Hepatocyte (in vitro differentiated cells): ENCODE data around the gene SCAI. TPM values are rescaled to one million over a fixed set of nuclear protein-coding genes. Genes with fewer than 3 reads are reported as not detected.

Source experiments
- DNase-seq: peaks from one replicate; pipeline ENCODE4 v3.0.0-alpha.2; 2016; ENCODE audit warnings: low spot score
- H2AFZ ChIP-seq: fragments of 200-600 bp; sonication (generic); 2 replicates; pipeline ENCODE4 v1.6.0; 2016; ENCODE audit warnings: antibody characterized with exemption, mild to moderate bottlenecking
- H3K27ac ChIP-seq: fragments of 200-600 bp; sonication (generic); 2 replicates; pipeline ENCODE4 v1.5.1; 2016; ENCODE audit warnings: mild to moderate bottlenecking
- H3K27me3 ChIP-seq: fragments of 200-600 bp; sonication (generic); 2 replicates; pipeline ENCODE4 v1.6.1; 2016
- H3K36me3 ChIP-seq: fragments of 200-600 bp; sonication (generic); replicated peaks from 2 replicates; pipeline ENCODE4 v1.5.1; 2016; ENCODE audit warnings: low read depth; ENCODE audit not compliant: insufficient read depth
- H3K4me1 ChIP-seq: fragments of 200-600 bp; sonication (generic); 2 replicates; pipeline ENCODE4 v1.5.1; 2016; ENCODE audit warnings: mild to moderate bottlenecking, moderate library complexity; ENCODE audit not compliant: insufficient read depth
- H3K4me2 ChIP-seq: fragments of 200-600 bp; sonication (generic); 2 replicates; pipeline ENCODE4 v1.6.0; 2016
- H3K4me3 ChIP-seq: fragments of 200-600 bp; sonication (generic); 2 replicates; pipeline ENCODE4 v1.5.1; 2016; ENCODE audit warnings: mild to moderate bottlenecking
- H3K79me2 ChIP-seq: fragments of 200-600 bp; sonication (generic); 2 replicates; pipeline ENCODE4 v1.6.0; 2017; ENCODE audit warnings: mild to moderate bottlenecking
- H3K9me2 ChIP-seq: fragments of 200-600 bp; sonication (generic); replicated peaks from 2 replicates; pipeline ENCODE4 v1.6.0; 2017; ENCODE audit warnings: mild to moderate bottlenecking; ENCODE audit not compliant: insufficient read depth
- H3K9me3 ChIP-seq: fragments of 200-600 bp; sonication (generic); 2 replicates; pipeline ENCODE4 v1.5.1; 2016; ENCODE audit warnings: low read depth, mild to moderate bottlenecking
- H4K20me1 ChIP-seq: fragments of 200-600 bp; sonication (generic); 2 replicates; pipeline ENCODE4 v1.6.0; 2016; ENCODE audit warnings: mild to moderate bottlenecking; ENCODE audit not compliant: insufficient read depth, poor library complexity, severe bottlenecking
- CTCF ChIP-seq: fragments of 200-600 bp; sonication (generic); IDR thresholded peaks from 2 replicates; pipeline ENCODE4 v1.5.1; 2016; ENCODE audit warnings: antibody characterized with exemption, mild to moderate bottlenecking; ENCODE audit not compliant: poor library complexity
- EZH2 ChIP-seq: fragments of 200-600 bp; sonication (generic); IDR thresholded peaks from 2 replicates; pipeline ENCODE4 v1.6.1; 2016; ENCODE audit warnings: antibody characterized with exemption, mild to moderate bottlenecking, borderline replicate concordance
- EZH2phosphoT487 ChIP-seq: fragments of 200-600 bp; sonication (generic); IDR thresholded peaks from one replicate; pipeline ENCODE4 v1.6.1; 2018; ENCODE audit warnings: antibody characterized with exemption, mild to moderate bottlenecking, low read depth, moderate library complexity; ENCODE audit not compliant: unreplicated experiment, severe bottlenecking
- WGBS: methylation state at CpG from one replicate; pipeline ENCODE4 v1.1.6; 2016; ENCODE audit warnings: low lambda C conversion rate; ENCODE audit errors: missing lambda C conversion rate; 5-methylcytosine and 5-hydroxymethylcytosine counted together
- polyA plus RNA-seq: library from polyadenylated mRNA; unstranded; fragments of >200 nt; fragmentation: Nextera tagmentation; extraction: Ambion mirVana; gene quantifications from 2 replicates; pipeline ENCODE4 v1.2.1, GENCODE V29; 2016
- total RNA-seq: library from RNA; depleted of rRNA; stranded (reverse); fragments of >200 nt; gene quantifications from 2 replicates; pipeline ENCODE4 v1.2.3, GENCODE V29; 2014

SCAI gene
- total and polyA plus RNA-seq, 2 experiments from 2014 or later, result 0.97 to 10.5 TPM

- 87% methylated on average over 1 of the region's 1 CpG for WGBS
- no peaks in the 10 kb centered on the region for H3K9me2 ChIP-seq
- no peaks in the 10 kb centered on the region for H3K9me3 ChIP-seq
- H3K36me3 ChIP-seq, result no peaks in the 10 kb centered on the region
- H3K27ac ChIP-seq, result no peak overlapping the region
- no peak overlapping the region for H3K4me2 ChIP-seq
- TF ChIP-seq EZH2phosphoT487 (no peak), CTCF (no peak), EZH2 (no peak)
- no peak overlapping the region for H3K4me3 ChIP-seq
- H3K4me1 ChIP-seq, result no peaks in the 10 kb centered on the region
- H3K27me3 ChIP-seq, result no peaks in the 10 kb centered on the region
- H4K20me1 ChIP-seq, result no peaks in the 10 kb centered on the region
- no peak overlapping the region for H2AFZ ChIP-seq
- no peak for DNase-seq
- H3K79me2 ChIP-seq, result no peaks in the 10 kb centered on the region
Measured at GRCh38 chr9:124954255-124954654, 189.1 kb downstream of the SCAI start.

- no peak for DNase-seq
- Histone ChIP-seq H3K4me3 (no peak overlapping the region), H3K4me2 (no peak overlapping the region), H3K27me3 (no peaks in the 10 kb centered on the region), H2AFZ (no peak overlapping the region), H3K27ac (no peak overlapping the region), H3K79me2 (no peaks in the 10 kb centered on the region), H3K36me3 (no peaks in the 10 kb centered on the region), H3K9me3 (no peaks in the 10 kb centered on the region), H3K4me1 (no peaks in the 10 kb centered on the region), H3K9me2 (no peaks in the 10 kb centered on the region), H4K20me1 (no peaks in the 10 kb centered on the region)
- TF ChIP-seq CTCF, result no peak
- TF ChIP-seq EZH2phosphoT487, result no peak
- TF ChIP-seq EZH2, result no peak
- WGBS, result 82% methylated on average over 3 of the region's 3 CpGs
Measured at GRCh38 chr9:124950050-124950718, 193.1 kb downstream of the SCAI start.

- Histone ChIP-seq H3K36me3 (no peaks in the 10 kb centered on the region), H3K9me3 (no peaks in the 10 kb centered on the region), H3K4me1 (no peaks in the 10 kb centered on the region), H3K4me2 (no peak overlapping the region), H3K9me2 (no peaks in the 10 kb centered on the region), H3K4me3 (no peak overlapping the region), H4K20me1 (no peaks in the 10 kb centered on the region), H3K27me3 (no peaks in the 10 kb centered on the region), H2AFZ (no peak overlapping the region), H3K27ac (no peak overlapping the region), H3K79me2 (no peaks in the 10 kb centered on the region)
- 95% methylated on average over 2 of the region's 2 CpGs for WGBS
- no peak for DNase-seq
- TF ChIP-seq EZH2 (no peak), EZH2phosphoT487 (no peak), CTCF (no peak)
Measured at GRCh38 chr9:124949387-124949786, 193.9 kb downstream of the SCAI start.
